SJSA1 (cell line): ENCODE data around the gene COQ4. TPM values are rescaled to one million over a fixed set of nuclear protein-coding genes. Genes with fewer than 3 reads are reported as not detected.

ENCODE experiments used
- DNase-seq, 2 experiments: peaks; one replicate each; pipeline ENCODE4 v3.0.0-alpha.2; 2015 to 2020; ENCODE audit warnings: low spot score in 2 of 2, low read depth in 1 of 2
- H3K27ac ChIP-seq: fragments of 250-450 bp; sonication (Bioruptor Pico); 2 replicates; pipeline ENCODE4 v1.5.1; 2020; ENCODE audit warnings: mild to moderate bottlenecking, moderate library complexity
- H3K27me3 ChIP-seq: fragments of 250-450 bp; sonication (Bioruptor Pico); replicated peaks from 2 replicates; pipeline ENCODE4 v1.5.1; 2020; ENCODE audit warnings: mild to moderate bottlenecking, moderate library complexity
- H3K36me3 ChIP-seq: fragments of 250-450 bp; sonication (Bioruptor Pico); 2 replicates; pipeline ENCODE4 v1.5.1; 2020; ENCODE audit warnings: mild to moderate bottlenecking
- H3K4me1 ChIP-seq: fragments of 250-450 bp; sonication (Bioruptor Pico); replicated peaks from 2 replicates; pipeline ENCODE4 v1.6.1; 2021; ENCODE audit warnings: mild to moderate bottlenecking
- H3K4me3 ChIP-seq: fragments of 250-450 bp; sonication (Bioruptor Pico); 2 replicates; pipeline ENCODE4 v1.5.1; 2020; ENCODE audit warnings: mild to moderate bottlenecking
- H3K9me3 ChIP-seq: fragments of 250-450 bp; sonication (Bioruptor Pico); replicated peaks from 2 replicates; pipeline ENCODE4 v1.5.1; 2020; ENCODE audit warnings: mild to moderate bottlenecking
- total RNA-seq: library from RNA; depleted of rRNA; stranded (reverse); fragments of >200 nt; shearing (Covaris generic); gene quantifications from 2 replicates; pipeline ENCODE4 v1.2.3, GENCODE V29; 2014

The COQ4 gene
- total RNA-seq, 1 experiment from 2014 or later: 36.6 TPM

GRCh38 chr9:128341435-128341849, 18.8 kb downstream of the COQ4 start:
- peak; percentile 64 to 78 for DNase-seq
- peaks cover 7% of the 10 kb centered on the region; the same call in 1 of the 2 replicates for H3K4me1 ChIP-seq
- no peaks in the 10 kb centered on the region for H3K27me3 ChIP-seq
- peaks cover 28% of the 10 kb centered on the region for H3K36me3 ChIP-seq
- H3K9me3 ChIP-seq: no peaks in the 10 kb centered on the region
- H3K4me3 ChIP-seq: peak overlapping the region; percentile 67
- no peak overlapping the region for H3K27ac ChIP-seq

GRCh38 chr9:128342971-128343680, 20.5 kb downstream of the COQ4 start:
- H3K27me3 ChIP-seq: no peaks in the 10 kb centered on the region
- peaks cover 7% of the 10 kb centered on the region; the same call in 1 of the 2 replicates for H3K4me1 ChIP-seq
- no peaks in the 10 kb centered on the region for H3K9me3 ChIP-seq
- H3K4me3 ChIP-seq: no peak overlapping the region
- H3K36me3 ChIP-seq: peaks cover 33% of the 10 kb centered on the region
- H3K27ac ChIP-seq: no peak overlapping the region
- DNase-seq: no peak

- peaks cover 39% of the 10 kb centered on the region for H3K36me3 ChIP-seq
- no peak for DNase-seq
- no peak overlapping the region for H3K27ac ChIP-seq
- H3K27me3 ChIP-seq: no peaks in the 10 kb centered on the region
- no peaks in the 10 kb centered on the region for H3K9me3 ChIP-seq
- peaks cover 7% of the 10 kb centered on the region; the same call in 1 of the 2 replicates for H3K4me1 ChIP-seq
- no peak overlapping the region for H3K4me3 ChIP-seq
These were observed 21.2 kb downstream of the COQ4 start for GRCh38 chr9:128343855-128344254.

- peaks cover 2% of the 10 kb centered on the region; the same call in 1 of the 2 replicates for H3K4me1 ChIP-seq
These were observed 22.4 kb downstream of the COQ4 start for GRCh38 chr9:128344931-128345605.

GRCh38 chr9:128349125-128349524, 26.5 kb downstream of the COQ4 start:
- Histone ChIP-seq H3K4me3 (no peak overlapping the region), H3K27me3 (no peaks in the 10 kb centered on the region)
- DNase-seq: no peak

More at GRCh38 chr9:128344931-128345605, 22.4 kb downstream of the COQ4 start:
- H3K4me3 ChIP-seq: no peak overlapping the region
- no peaks in the 10 kb centered on the region for H3K27me3 ChIP-seq
- no peak for DNase-seq
- H3K36me3 ChIP-seq: peaks cover 45% of the 10 kb centered on the region
- no peak overlapping the region for H3K27ac ChIP-seq
- H3K9me3 ChIP-seq: no peaks in the 10 kb centered on the region

GRCh38 chr9:128349772-128350171, 27.1 kb downstream of the COQ4 start:
- Histone ChIP-seq H3K4me3 (no peak overlapping the region), H3K27ac (no peak overlapping the region), H3K36me3 (peaks cover 41% of the 10 kb centered on the region), H3K4me1 (no peaks in the 10 kb centered on the region), H3K9me3 (no peaks in the 10 kb centered on the region), H3K27me3 (no peaks in the 10 kb centered on the region)
- no peak for DNase-seq

More at GRCh38 chr9:128349125-128349524, 26.5 kb downstream of the COQ4 start:
- Histone ChIP-seq H3K4me1 (no peaks in the 10 kb centered on the region), H3K36me3 (peaks cover 46% of the 10 kb centered on the region), H3K27ac (no peak overlapping the region), H3K9me3 (no peaks in the 10 kb centered on the region)

GRCh38 chr9:128355451-128355850, 32.8 kb downstream of the COQ4 start:
- peaks cover 22% of the 10 kb centered on the region for H3K36me3 ChIP-seq
- H3K4me3 ChIP-seq: no peak overlapping the region
- H3K27ac ChIP-seq: no peak overlapping the region
- H3K4me1 ChIP-seq: no peaks in the 10 kb centered on the region
- no peaks in the 10 kb centered on the region for H3K9me3 ChIP-seq
- H3K27me3 ChIP-seq: no peaks in the 10 kb centered on the region
- DNase-seq: no peak

GRCh38 chr9:128358090-128358489, 35.5 kb downstream of the COQ4 start:
- Histone ChIP-seq H3K27me3 (no peaks in the 10 kb centered on the region), H3K4me3 (no peak overlapping the region), H3K9me3 (no peaks in the 10 kb centered on the region), H3K36me3 (peaks cover 15% of the 10 kb centered on the region), H3K27ac (no peak overlapping the region), H3K4me1 (peaks cover 16% of the 10 kb centered on the region)
- no peak for DNase-seq

- H3K4me1 ChIP-seq: peaks cover 16% of the 10 kb centered on the region
- no peak for DNase-seq
- H3K27me3 ChIP-seq: no peaks in the 10 kb centered on the region
- H3K4me3 ChIP-seq: no peak overlapping the region
- no peak overlapping the region for H3K27ac ChIP-seq
- peaks cover 14% of the 10 kb centered on the region for H3K36me3 ChIP-seq
- no peaks in the 10 kb centered on the region for H3K9me3 ChIP-seq
These were observed 36.2 kb downstream of the COQ4 start for GRCh38 chr9:128358861-128359260.

GRCh38 chr9:128360826-128361225, 38.2 kb downstream of the COQ4 start:
- DNase-seq: no peak
- peaks cover 6% of the 10 kb centered on the region for H3K36me3 ChIP-seq
- no peak overlapping the region for H3K27ac ChIP-seq
- H3K27me3 ChIP-seq: no peaks in the 10 kb centered on the region
- no peaks in the 10 kb centered on the region for H3K9me3 ChIP-seq
- H3K4me1 ChIP-seq: peaks cover 16% of the 10 kb centered on the region
- H3K4me3 ChIP-seq: no peak overlapping the region

- Histone ChIP-seq H3K9me3 (no peaks in the 10 kb centered on the region), H3K27ac (no peak overlapping the region), H3K27me3 (no peaks in the 10 kb centered on the region), H3K36me3 (no peaks in the 10 kb centered on the region; the same call in none of the 2 replicates), H3K4me1 (peaks cover 16% of the 10 kb centered on the region), H3K4me3 (no peak overlapping the region)
- no peak for DNase-seq
These were observed 38.8 kb downstream of the COQ4 start for GRCh38 chr9:128361296-128361985.

GRCh38 chr9:128361986-128362646, 39.5 kb downstream of the COQ4 start:
- H3K27ac ChIP-seq: no peak overlapping the region
- H3K36me3 ChIP-seq: no peaks in the 10 kb centered on the region
- H3K4me3 ChIP-seq: peak overlapping the region; percentile 25
- H3K9me3 ChIP-seq: no peaks in the 10 kb centered on the region
- H3K27me3 ChIP-seq: no peaks in the 10 kb centered on the region
- peaks cover 16% of the 10 kb centered on the region for H3K4me1 ChIP-seq
- peak; percentile 79 to 80 for DNase-seq

GRCh38 chr9:128362774-128363173, 40.1 kb downstream of the COQ4 start:
- no peak for DNase-seq
- no peaks in the 10 kb centered on the region for H3K36me3 ChIP-seq
- H3K4me1 ChIP-seq: peaks cover 16% of the 10 kb centered on the region
- H3K4me3 ChIP-seq: no peak overlapping the region
- H3K27ac ChIP-seq: no peak overlapping the region
- H3K27me3 ChIP-seq: no peaks in the 10 kb centered on the region
- H3K9me3 ChIP-seq: no peaks in the 10 kb centered on the region
